Measurements from ENCODE around the gene SPDYE4. TPM values are rescaled to one million over a fixed set of nuclear protein-coding genes. Genes with fewer than 3 reads are reported as not detected.
A peak's percentile ranks its signal among the peaks of the same experiment; 100 is the strongest.
"Not testable (repeated sequence)": the region's sequence is repeated elsewhere in the genome, so short reads cannot be mapped to it uniquely, and the experiment has no call there.

SPDYE4 gene
- total and polyA plus RNA-seq, 2 experiments from 2014 or later = not detected

- not testable (repeated sequence) for H3K9me2 ChIP-seq (ENCODE audit: insufficient read depth); H3K36me3 ChIP-seq (ENCODE audit: insufficient read depth); DNase-seq (ENCODE audit: low spot score); H3K27me3 ChIP-seq (ENCODE audit: insufficient read depth); ATAC-seq; H3K79me2 ChIP-seq (replicated peaks; ENCODE audit: insufficient read depth); H4K20me1 ChIP-seq (replicated peaks; ENCODE audit: insufficient read depth); H2AFZ ChIP-seq; H3K36me3 Mint-ChIP-seq (ENCODE audit: low read depth); H3K9me3 Mint-ChIP-seq; H3K4me2 ChIP-seq; H3K27ac ChIP-seq (ENCODE audit: low read depth); H3K4me1 ChIP-seq (ENCODE audit: insufficient read depth); H3K4me3 Mint-ChIP-seq; H3F3A ChIP-seq (replicated peaks; ENCODE audit: low read depth); H3K4me3 ChIP-seq; H3K27ac Mint-ChIP-seq
- Mint-ChIP-seq H3K27me3 (ENCODE audit: insufficient read depth, low read depth, poor library complexity) (peaks cover 11% of the 10 kb centered on the region), H3K4me1 (peaks cover 12% of the 10 kb centered on the region)
Measured at GRCh38 chr17:8805396-8805795, 47.0 kb upstream of the SPDYE4 start.

- peaks cover 4% of the 10 kb centered on the region; the same call in 1 of the 2 replicates for H3F3A ChIP-seq (replicated peaks; ENCODE audit: low read depth)
- H3K4me1 ChIP-seq (ENCODE audit: insufficient read depth) = no peaks in the 10 kb centered on the region
- TF ChIP-seq POLR2AphosphoS5 (IDR thresholded peaks at IDR 0.05; ENCODE audit: low read depth) (no peak), CTCF (conservative IDR thresholded peaks at IDR 0.05; ENCODE audit: low read depth in 2 of 2) (peak; percentile 26 to 66)
- no peaks in the 10 kb centered on the region for H3K79me2 ChIP-seq (replicated peaks; ENCODE audit: insufficient read depth)
- H2AFZ ChIP-seq = no peak overlapping the region
- H3K9me3 Mint-ChIP-seq = no peaks in the 10 kb centered on the region; the same call in 2 of the 3 replicates
- ATAC-seq (peak; percentile 19), DNase-seq (ENCODE audit: low spot score) (peak; percentile 59)
- no peak overlapping the region for H3K4me3 ChIP-seq
- H3K27me3 ChIP-seq (ENCODE audit: insufficient read depth) = no peaks in the 10 kb centered on the region
- no peaks in the 10 kb centered on the region for H3K36me3 Mint-ChIP-seq (ENCODE audit: low read depth)
- H3K4me3 Mint-ChIP-seq = no peak overlapping the region
- peaks cover 19% of the 10 kb centered on the region for H3K4me1 Mint-ChIP-seq
- H3K4me2 ChIP-seq = no peak overlapping the region
- peaks cover 11% of the 10 kb centered on the region for H3K27me3 Mint-ChIP-seq (ENCODE audit: insufficient read depth, low read depth, poor library complexity)
- H3K9me2 ChIP-seq (ENCODE audit: insufficient read depth) = no peaks in the 10 kb centered on the region
- no peak overlapping the region for H3K27ac ChIP-seq (ENCODE audit: low read depth)
- no peaks in the 10 kb centered on the region for H3K36me3 ChIP-seq (ENCODE audit: insufficient read depth)
- H3K27ac Mint-ChIP-seq = no peak overlapping the region
- no peaks in the 10 kb centered on the region for H4K20me1 ChIP-seq (replicated peaks; ENCODE audit: insufficient read depth)
Measured at GRCh38 chr17:8803531-8804420, 45.4 kb upstream of the SPDYE4 start.

GRCh38 chr17:8801135-8801840, 42.9 kb upstream of the SPDYE4 start:
- ATAC-seq (no peak), DNase-seq (ENCODE audit: low spot score) (no peak)
- no peak overlapping the region for H3K27ac Mint-ChIP-seq
- Histone ChIP-seq H3K4me1 (ENCODE audit: insufficient read depth) (no peaks in the 10 kb centered on the region), H3K27me3 (ENCODE audit: insufficient read depth) (no peaks in the 10 kb centered on the region), H2AFZ (no peak overlapping the region), H3F3A (replicated peaks; ENCODE audit: low read depth) (peaks cover 4% of the 10 kb centered on the region), H3K36me3 (ENCODE audit: insufficient read depth) (no peaks in the 10 kb centered on the region), H3K9me2 (ENCODE audit: insufficient read depth) (no peaks in the 10 kb centered on the region), H4K20me1 (replicated peaks; ENCODE audit: insufficient read depth) (no peaks in the 10 kb centered on the region), H3K4me2 (no peak overlapping the region), H3K27ac (ENCODE audit: low read depth) (no peak overlapping the region), H3K79me2 (replicated peaks; ENCODE audit: insufficient read depth) (no peaks in the 10 kb centered on the region), H3K4me3 (no peak overlapping the region)
- peaks cover 23% of the 10 kb centered on the region for H3K4me1 Mint-ChIP-seq
- no peaks in the 10 kb centered on the region for H3K36me3 Mint-ChIP-seq (ENCODE audit: low read depth)
- H3K4me3 Mint-ChIP-seq = no peak overlapping the region
- no peaks in the 10 kb centered on the region; the same call in 2 of the 3 replicates for H3K9me3 Mint-ChIP-seq
- H3K27me3 Mint-ChIP-seq (ENCODE audit: insufficient read depth, low read depth, poor library complexity) = peaks cover 23% of the 10 kb centered on the region
- TF ChIP-seq CTCF (conservative IDR thresholded peaks at IDR 0.05; ENCODE audit: low read depth in 2 of 2) (no peak), ZNF331 (CRISPR knock-in tag; IDR thresholded peaks at IDR 0.05; ENCODE audit: low read depth) (no peak)
